ENCODE measurements around the gene SPIB. TPM values are rescaled to one million over a fixed set of nuclear protein-coding genes. Genes with fewer than 3 reads are reported as not detected.
A peak's percentile ranks its signal among the peaks of the same experiment; 100 is the strongest.

SPIB gene
- total RNA-seq, 2 donors from 2014 or later = 1.9 to 3.0 TPM

DNA sequence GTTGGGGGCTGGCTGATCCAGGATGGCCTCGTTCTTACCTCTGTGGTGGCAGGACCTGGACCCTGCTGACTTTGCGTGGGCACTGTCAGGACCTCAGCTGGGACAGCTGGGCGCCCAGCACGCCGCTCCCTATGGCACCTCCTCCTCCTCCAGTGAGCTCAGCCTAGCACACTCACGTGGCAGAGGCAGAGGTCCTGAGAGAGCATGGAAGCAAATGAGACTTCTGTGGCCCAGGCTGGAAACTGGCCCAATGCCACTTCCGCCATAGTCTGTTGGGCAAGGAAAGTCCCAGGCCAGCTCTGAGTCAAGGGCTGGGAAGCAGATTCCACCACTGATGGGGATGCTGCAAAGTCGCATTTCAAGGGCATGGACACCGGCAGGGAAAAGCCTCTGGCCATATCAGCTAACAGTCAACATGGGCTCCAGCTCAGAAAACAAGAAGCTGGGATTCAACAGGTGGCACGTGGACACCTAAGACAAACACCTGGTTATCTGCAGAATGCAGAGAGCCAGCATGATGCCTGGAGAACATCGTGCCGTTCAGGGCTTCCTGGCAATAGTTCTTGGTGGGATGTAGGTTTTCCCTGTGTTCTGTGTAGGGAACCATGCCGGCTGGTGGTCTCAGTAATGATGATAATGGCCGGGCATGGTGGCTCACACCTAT is 30.6 kb downstream of the SPIB start:
- DNase-seq = no peak
- no peaks in the 10 kb centered on the region for H3K36me3 Mint-ChIP-seq (ENCODE audit: low read depth)
- peaks cover 3% of the 10 kb centered on the region for H3K4me1 Mint-ChIP-seq
- peaks cover 17% of the 10 kb centered on the region for H3K27me3 Mint-ChIP-seq
- H3K4me3 Mint-ChIP-seq = no peak overlapping the region
- no peak overlapping the region for H3K27ac Mint-ChIP-seq
- H3K9me3 ChIP-seq (ENCODE audit: control insufficient read depth, low read length, poor library complexity, severe bottlenecking) = no peaks in the 10 kb centered on the region
- ATAC-seq = no peak

DNA sequence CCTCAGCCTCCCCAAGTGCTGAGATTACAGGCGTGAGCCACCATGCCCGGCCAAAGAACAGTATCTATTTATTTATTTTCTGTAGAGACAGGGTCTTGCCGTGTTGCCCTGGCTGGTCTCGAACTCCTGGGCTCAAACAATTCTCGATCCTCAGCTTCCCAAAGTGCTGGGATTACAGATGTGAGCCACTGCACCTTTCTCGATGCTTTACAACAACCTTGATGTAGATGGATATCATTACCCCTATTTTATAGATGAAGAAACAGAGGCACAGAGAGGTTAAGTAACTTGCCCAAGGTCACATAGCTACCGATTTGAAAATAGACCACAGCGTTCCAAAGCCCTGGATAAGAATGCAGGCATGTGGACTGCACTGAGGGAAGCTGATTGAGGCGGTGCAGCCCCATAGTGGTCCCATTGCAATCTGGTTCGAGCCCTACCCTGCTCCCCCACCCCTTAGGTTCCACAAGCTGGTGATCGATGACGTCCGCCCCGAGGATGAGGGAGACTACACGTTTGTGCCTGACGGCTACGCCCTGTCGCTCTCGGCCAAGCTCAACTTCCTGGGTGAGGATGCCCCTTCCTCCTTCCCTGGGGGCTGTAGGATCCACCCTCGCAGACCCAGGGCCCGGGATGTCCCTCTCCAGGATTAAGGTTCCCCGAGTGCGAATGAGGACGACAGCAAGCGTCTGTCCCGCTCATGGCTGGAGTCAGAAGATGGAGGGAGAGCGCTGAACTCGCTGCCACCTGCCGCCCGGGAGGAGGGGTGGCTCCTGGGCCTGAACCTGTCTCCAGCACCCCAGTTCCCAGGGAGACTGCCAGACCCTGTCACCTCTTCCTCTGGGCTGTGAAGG is 31.9 kb downstream of the SPIB start:
- H3K9me3 ChIP-seq (ENCODE audit: control insufficient read depth, low read length, poor library complexity, severe bottlenecking) = no peaks in the 10 kb centered on the region
- Mint-ChIP-seq H3K4me3 (peak overlapping the region; percentile 61), H3K4me1 (peaks cover 3% of the 10 kb centered on the region), H3K27ac (no peak overlapping the region), H3K36me3 (ENCODE audit: low read depth) (no peaks in the 10 kb centered on the region), H3K27me3 (peaks cover 24% of the 10 kb centered on the region)
- DNase-seq = no peak
- no peak for ATAC-seq

DNA sequence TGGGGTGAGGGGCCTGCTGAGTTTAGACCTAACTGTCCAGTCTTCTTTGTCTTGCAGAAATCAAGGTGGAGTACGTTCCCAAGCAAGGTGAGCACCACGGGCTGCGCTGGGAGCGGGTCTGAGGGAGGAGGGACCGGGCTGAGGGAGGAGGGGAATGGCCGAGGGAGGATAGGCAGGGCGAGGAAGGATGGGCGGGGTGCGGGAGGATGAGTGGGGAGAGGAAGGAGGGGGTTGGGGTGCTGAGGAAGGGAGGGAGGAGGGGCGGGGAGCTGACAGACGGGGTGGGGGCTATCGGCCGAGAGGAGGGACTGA is 32.4 kb downstream of the SPIB start:
- H3K9me3 ChIP-seq (ENCODE audit: control insufficient read depth, low read length, poor library complexity, severe bottlenecking) = no peaks in the 10 kb centered on the region
- no peak for DNase-seq
- no peaks in the 10 kb centered on the region for H3K36me3 Mint-ChIP-seq (ENCODE audit: low read depth)
- peaks cover 3% of the 10 kb centered on the region for H3K4me1 Mint-ChIP-seq
- H3K27ac Mint-ChIP-seq = no peak overlapping the region
- H3K4me3 Mint-ChIP-seq = peak overlapping the region; percentile 61
- H3K27me3 Mint-ChIP-seq = peaks cover 24% of the 10 kb centered on the region
- ATAC-seq = no peak

DNA sequence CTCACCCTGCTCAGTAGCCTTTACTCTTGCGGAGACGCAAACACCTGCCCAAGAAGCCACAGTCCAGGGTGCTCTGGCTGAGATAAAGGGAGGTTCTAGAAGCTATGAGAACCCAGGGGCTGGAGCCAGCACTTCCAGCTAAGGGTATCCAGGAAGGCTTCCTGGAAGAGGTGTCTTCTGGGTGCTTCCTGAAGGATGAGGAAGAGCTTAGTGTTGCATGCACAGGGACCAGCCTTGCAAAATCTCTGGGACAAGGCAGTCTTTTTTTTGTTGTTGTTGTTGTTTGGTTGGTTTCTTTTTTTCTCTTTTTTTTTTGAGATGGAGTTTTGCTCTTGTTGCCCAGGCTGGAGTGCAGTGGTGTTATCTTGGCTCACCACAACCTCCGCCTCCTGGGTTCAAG is 34.5 kb downstream of the SPIB start:
- ATAC-seq = no peak
- Mint-ChIP-seq H3K36me3 (ENCODE audit: low read depth) (peaks cover 3% of the 10 kb centered on the region), H3K27ac (no peak overlapping the region), H3K4me1 (peaks cover 6% of the 10 kb centered on the region), H3K27me3 (peaks cover 32% of the 10 kb centered on the region), H3K4me3 (no peak overlapping the region)
- DNase-seq = no peak
- H3K9me3 ChIP-seq (ENCODE audit: control insufficient read depth, low read length, poor library complexity, severe bottlenecking) = no peaks in the 10 kb centered on the region

DNA sequence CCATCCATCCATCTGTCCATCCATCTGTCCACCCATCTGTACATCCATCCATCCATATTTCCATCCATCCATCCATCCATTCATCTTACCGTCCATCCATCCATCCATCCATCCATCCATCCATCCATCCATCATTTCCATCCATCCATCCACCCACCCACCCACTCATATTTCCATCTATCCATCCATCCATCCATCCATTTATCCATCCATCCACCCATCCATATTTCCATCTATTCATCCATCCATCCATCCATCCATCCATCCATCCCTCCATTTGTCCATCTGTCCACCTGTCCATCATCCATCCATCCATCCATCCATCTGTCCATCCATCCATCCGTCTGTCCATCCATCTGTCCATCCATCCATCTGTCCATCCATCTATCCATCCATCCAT is 37.3 kb downstream of the SPIB start:
- Mint-ChIP-seq H3K27me3 (peaks cover 32% of the 10 kb centered on the region), H3K36me3 (ENCODE audit: low read depth) (peaks cover 3% of the 10 kb centered on the region), H3K4me3 (no peak overlapping the region), H3K27ac (no peak overlapping the region), H3K4me1 (peaks cover 6% of the 10 kb centered on the region)
- DNase-seq (no peak), ATAC-seq (no peak)
- no peaks in the 10 kb centered on the region for H3K9me3 ChIP-seq (ENCODE audit: control insufficient read depth, low read length, poor library complexity, severe bottlenecking)

DNA sequence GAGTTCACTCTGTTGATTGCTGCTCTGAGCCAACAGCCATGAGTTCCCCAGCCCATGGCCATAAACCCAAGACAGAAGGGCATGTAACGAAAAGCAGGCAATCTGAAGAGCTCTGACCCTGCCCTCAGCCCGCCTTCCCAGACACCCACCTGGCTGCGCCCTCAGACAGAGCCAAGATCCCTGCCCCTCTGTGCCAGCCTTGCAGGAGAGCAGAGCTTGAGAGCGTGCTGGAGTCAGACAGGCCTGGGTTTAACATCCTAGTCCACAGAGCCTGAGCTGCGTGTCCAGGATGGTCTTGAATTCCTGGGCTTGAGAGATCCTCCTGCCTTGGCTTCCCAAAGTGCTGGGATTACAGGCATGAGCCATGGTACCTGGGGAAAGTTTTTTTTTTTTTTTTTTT is 38.6 kb downstream of the SPIB start:
- no peaks in the 10 kb centered on the region for H3K9me3 ChIP-seq (ENCODE audit: control insufficient read depth, low read length, poor library complexity, severe bottlenecking)
- Mint-ChIP-seq H3K27ac (no peak overlapping the region), H3K36me3 (ENCODE audit: low read depth) (peaks cover 3% of the 10 kb centered on the region), H3K4me1 (peaks cover 9% of the 10 kb centered on the region), H3K27me3 (peaks cover 33% of the 10 kb centered on the region), H3K4me3 (no peak overlapping the region)
- ATAC-seq (no peak), DNase-seq (no peak)

DNA sequence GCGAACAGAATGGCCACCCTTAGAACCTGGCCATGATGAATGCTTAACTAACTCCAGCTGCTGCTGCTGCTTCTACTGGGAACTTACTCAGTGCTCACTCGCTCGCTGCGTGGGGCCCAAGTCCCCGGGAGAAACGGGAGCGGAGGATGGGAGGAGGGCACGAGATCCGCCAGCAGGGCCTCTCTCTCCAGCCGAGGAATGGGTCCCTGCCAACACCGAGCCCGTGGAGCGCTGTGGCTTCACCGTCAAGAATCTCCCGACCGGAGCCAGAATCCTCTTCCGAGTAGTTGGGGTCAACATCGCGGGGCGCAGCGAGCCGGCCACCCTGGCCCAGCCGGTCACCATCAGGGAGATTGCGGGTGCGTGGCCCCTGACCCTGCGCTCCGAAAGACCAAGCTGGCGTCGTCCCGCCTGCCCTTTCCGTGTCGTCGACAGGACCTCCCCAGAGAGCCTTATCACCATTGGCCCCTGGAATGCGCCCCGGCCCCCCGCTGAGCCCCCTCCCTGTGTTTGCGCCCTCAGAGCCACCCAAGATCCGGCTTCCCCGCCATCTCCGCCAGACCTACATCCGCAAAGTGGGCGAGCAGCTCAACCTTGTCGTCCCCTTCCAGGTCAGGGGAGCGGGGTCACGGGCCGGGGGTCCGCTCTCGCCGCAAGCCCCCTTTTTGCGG is 39.8 kb downstream of the SPIB start:
- Mint-ChIP-seq H3K27me3 (peaks cover 38% of the 10 kb centered on the region), H3K4me3 (no peak overlapping the region), H3K27ac (no peak overlapping the region), H3K4me1 (peaks cover 6% of the 10 kb centered on the region), H3K36me3 (ENCODE audit: low read depth) (peaks cover 5% of the 10 kb centered on the region)
- no peaks in the 10 kb centered on the region for H3K9me3 ChIP-seq (ENCODE audit: control insufficient read depth, low read length, poor library complexity, severe bottlenecking)
- ATAC-seq (no peak), DNase-seq (no peak)

DNA sequence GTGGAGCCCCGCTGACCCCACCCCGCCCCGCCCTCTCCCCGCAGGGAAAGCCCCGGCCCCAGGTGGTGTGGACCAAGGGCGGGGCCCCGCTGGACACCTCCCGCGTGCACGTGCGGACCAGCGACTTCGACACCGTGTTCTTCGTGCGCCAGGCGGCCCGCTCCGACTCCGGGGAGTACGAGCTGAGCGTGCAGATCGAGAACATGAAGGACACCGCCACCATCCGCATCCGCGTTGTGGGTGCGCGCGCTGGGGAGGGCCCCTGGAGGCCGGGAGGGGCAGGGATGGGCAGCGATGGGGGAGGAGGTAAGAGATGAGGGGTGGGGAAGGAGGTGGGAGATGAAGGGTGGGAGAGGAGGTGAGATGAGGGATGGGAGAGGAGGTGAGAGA is 40.3 kb downstream of the SPIB start:
- H3K36me3 Mint-ChIP-seq (ENCODE audit: low read depth) = peaks cover 5% of the 10 kb centered on the region
- DNase-seq = no peak
- peaks cover 6% of the 10 kb centered on the region for H3K4me1 Mint-ChIP-seq
- H3K27me3 Mint-ChIP-seq = peaks cover 39% of the 10 kb centered on the region
- H3K27ac Mint-ChIP-seq = no peak overlapping the region
- H3K9me3 ChIP-seq (ENCODE audit: control insufficient read depth, low read length, poor library complexity, severe bottlenecking) = no peaks in the 10 kb centered on the region
- ATAC-seq = no peak
- H3K4me3 Mint-ChIP-seq = no peak overlapping the region

DNA sequence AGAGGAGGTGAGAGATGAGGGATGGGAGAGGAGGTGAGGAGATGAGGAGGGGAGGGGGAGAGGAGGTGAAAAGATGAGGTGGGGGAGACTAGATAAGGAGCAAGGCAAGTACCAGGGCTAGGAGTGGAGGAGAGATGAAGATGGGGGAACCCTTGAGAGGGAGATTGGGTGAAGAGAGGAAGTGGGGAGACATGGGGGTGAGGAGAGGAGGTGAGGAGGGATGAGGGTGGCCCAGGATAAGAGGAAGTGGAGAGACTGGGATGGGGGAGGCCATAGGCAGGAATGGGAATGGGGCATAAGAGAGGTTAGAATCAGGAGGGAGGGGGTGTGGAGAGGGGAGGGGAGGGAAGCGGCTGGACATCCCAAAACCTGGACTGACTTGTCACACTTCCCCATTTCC is 40.9 kb downstream of the SPIB start:
- no peak overlapping the region for H3K27ac Mint-ChIP-seq
- no peak overlapping the region for H3K4me3 Mint-ChIP-seq
- ATAC-seq (no peak), DNase-seq (no peak)
- peaks cover 39% of the 10 kb centered on the region for H3K27me3 Mint-ChIP-seq
- no peaks in the 10 kb centered on the region for H3K9me3 ChIP-seq (ENCODE audit: control insufficient read depth, low read length, poor library complexity, severe bottlenecking)
- peaks cover 5% of the 10 kb centered on the region for H3K36me3 Mint-ChIP-seq (ENCODE audit: low read depth)
- peaks cover 6% of the 10 kb centered on the region for H3K4me1 Mint-ChIP-seq

DNA sequence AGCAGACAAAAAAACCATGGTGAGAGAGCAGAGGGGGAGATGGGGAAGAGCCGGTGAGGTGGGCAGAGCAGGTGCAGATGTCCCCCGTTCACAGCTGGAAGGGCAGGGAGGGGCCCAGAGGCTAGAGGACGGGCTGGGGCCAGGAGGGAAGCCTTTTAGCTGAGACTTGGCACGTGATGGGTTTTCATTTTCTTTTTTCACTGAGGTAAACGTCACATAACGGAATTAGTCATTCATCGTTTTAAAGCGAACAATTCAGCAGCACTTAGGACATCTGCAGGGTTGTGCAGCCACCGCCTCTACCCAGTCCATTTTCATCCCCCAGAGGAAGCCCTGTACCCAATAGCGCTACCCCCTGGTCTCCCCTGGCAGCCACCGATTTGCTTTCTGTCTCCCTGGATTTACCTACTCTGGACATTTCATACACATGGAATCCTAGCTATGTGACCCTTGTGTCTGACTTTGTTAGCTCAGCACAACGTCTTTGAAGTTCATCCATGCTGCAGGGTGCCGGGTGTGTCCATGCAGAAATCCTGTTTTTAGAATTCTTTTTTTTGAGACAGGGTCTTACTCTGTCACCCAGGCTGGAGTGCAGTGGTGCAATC is 41.5 kb downstream of the SPIB start:
- peaks cover 6% of the 10 kb centered on the region for H3K4me1 Mint-ChIP-seq
- DNase-seq (no peak), ATAC-seq (peak; percentile 49)
- H3K4me3 Mint-ChIP-seq = no peak overlapping the region
- peaks cover 37% of the 10 kb centered on the region for H3K27me3 Mint-ChIP-seq
- H3K36me3 Mint-ChIP-seq (ENCODE audit: low read depth) = peaks cover 5% of the 10 kb centered on the region
- H3K9me3 ChIP-seq (ENCODE audit: control insufficient read depth, low read length, poor library complexity, severe bottlenecking) = no peaks in the 10 kb centered on the region
- H3K27ac Mint-ChIP-seq = no peak overlapping the region

DNA sequence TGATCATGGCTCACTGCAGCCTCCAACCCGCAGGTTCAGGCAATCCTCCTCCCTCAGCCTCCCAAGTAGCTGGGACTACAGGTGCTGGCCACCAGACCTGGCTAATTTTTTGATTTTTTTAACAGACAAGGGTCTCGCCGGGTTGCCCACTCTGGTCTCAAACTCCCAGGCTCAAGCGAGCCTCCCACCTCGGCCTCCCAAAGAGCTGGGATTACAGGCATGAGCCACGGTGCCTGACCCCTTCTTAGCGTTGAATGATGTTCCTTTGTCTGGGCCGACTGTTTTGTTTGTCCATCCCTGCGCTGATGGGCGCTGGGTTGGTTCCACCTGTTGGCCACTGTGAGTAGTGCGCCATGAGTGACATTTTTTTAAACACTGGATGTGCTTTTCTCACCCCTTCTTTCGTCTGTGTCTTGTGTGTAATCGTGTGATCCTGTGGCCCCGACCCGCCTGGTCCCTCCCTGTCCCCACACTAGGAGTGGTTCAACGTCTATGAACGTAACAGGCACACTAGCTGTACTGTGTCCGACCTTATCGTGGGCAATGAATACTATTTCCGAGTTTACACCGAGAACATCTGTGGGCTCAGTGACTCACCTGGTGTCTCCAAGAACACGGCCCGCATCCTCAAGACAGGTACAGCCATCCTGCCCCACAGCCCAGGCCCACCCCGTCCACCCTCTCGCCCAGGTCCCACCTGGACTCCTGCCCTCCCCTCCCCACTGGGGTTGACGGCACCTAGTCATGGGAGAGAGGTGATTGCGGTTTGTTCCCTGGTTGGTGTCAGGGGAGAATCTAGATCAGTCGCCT is 42.5 kb downstream of the SPIB start:
- Mint-ChIP-seq H3K36me3 (ENCODE audit: low read depth) (peaks cover 5% of the 10 kb centered on the region), H3K27ac (peak overlapping the region; percentile 11), H3K4me1 (peaks cover 6% of the 10 kb centered on the region), H3K27me3 (peaks cover 41% of the 10 kb centered on the region), H3K4me3 (no peak overlapping the region)
- H3K9me3 ChIP-seq (ENCODE audit: control insufficient read depth, low read length, poor library complexity, severe bottlenecking) = no peaks in the 10 kb centered on the region
- DNase-seq (peak in 2 of 3 donors; percentile 22 to 44), ATAC-seq (peak; percentile 85)

DNA sequence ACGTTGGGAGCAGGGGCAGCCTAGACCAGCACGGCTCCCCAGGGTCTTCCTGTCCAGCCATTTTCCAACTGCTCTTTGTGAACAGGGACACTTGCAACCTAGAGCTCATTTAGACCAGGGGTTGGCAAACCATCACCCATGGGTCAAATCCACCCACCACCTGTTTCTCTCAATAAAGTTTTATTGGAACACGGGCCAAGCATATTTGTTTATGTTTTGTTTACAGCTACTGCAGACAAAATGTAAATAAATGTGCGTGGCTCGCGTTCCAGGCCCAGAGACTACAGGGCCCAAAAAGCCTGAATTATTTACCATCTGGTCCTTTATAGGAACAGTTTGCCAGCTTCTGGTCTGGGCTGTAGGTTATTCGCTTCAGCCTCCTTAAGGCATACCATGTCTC is 44.2 kb downstream of the SPIB start:
- Mint-ChIP-seq H3K36me3 (ENCODE audit: low read depth) (peaks cover 3% of the 10 kb centered on the region), H3K4me3 (no peak overlapping the region), H3K27me3 (peaks cover 32% of the 10 kb centered on the region), H3K27ac (no peak overlapping the region), H3K4me1 (peaks cover 3% of the 10 kb centered on the region)
- ATAC-seq (no peak), DNase-seq (no peak)
- no peaks in the 10 kb centered on the region for H3K9me3 ChIP-seq (ENCODE audit: control insufficient read depth, low read length, poor library complexity, severe bottlenecking)

DNA sequence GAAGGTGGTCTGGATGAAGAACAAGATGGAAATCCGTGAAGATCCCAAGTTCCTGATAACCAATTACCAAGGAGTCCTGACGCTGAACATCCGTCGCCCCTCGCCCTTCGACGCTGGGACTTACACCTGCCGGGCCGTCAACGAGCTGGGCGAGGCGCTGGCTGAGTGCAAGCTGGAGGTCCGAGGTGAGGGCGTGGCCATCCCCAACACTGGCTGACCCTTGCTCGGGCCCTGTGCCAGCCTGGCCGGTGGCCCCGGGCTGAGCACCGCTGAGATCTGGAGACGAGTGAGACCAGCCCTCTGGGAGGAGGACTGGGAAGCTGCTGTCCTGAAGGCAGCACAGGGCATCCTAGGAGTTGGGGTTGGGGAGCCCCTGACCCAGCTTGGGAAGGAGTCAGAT is 45.6 kb downstream of the SPIB start:
- peak overlapping the region; percentile 67 for H3K27ac Mint-ChIP-seq
- peaks cover 3% of the 10 kb centered on the region for H3K36me3 Mint-ChIP-seq (ENCODE audit: low read depth)
- peaks cover 40% of the 10 kb centered on the region for H3K27me3 Mint-ChIP-seq
- no peak for DNase-seq
- no peaks in the 10 kb centered on the region for H3K9me3 ChIP-seq (ENCODE audit: control insufficient read depth, low read length, poor library complexity, severe bottlenecking)
- H3K4me3 Mint-ChIP-seq = no peak overlapping the region
- H3K4me1 Mint-ChIP-seq = peaks cover 3% of the 10 kb centered on the region
- ATAC-seq = no peak
